Adrenal gland (tissue), 5 donors: Measurements from ENCODE around the gene ACOT11.

Experiments used
- POLR2A ChIP-seq, 2 donors: fragments of 450-650 bp; IDR thresholded peaks; one replicate each; pipeline ENCODE4 v1.6.1; 2017; ENCODE audit warnings: antibody characterized with exemption in 2 of 2, mild to moderate bottlenecking in 2 of 2, moderate library complexity in 1 of 2
- TF ChIP-seq, protein P1 (sequence below), 6 experiments: fragments of 450-650 bp in 4 of 6; fragments of 200-600 bp in 2 of 6; sonication (generic) in 1 of 6; IDR thresholded peaks; 1 replicate in 5 of 6; 2 replicates in 1 of 6; pipeline versions ENCODE4 v1.5.1 to v1.8.0; 2016 to 2021; ENCODE audit warnings: antibody characterized with exemption in 6 of 6, mild to moderate bottlenecking in 2 of 6, moderate library complexity in 1 of 6
- donor health status: DM: no; HTN: no; CAD: no.

DNA sequence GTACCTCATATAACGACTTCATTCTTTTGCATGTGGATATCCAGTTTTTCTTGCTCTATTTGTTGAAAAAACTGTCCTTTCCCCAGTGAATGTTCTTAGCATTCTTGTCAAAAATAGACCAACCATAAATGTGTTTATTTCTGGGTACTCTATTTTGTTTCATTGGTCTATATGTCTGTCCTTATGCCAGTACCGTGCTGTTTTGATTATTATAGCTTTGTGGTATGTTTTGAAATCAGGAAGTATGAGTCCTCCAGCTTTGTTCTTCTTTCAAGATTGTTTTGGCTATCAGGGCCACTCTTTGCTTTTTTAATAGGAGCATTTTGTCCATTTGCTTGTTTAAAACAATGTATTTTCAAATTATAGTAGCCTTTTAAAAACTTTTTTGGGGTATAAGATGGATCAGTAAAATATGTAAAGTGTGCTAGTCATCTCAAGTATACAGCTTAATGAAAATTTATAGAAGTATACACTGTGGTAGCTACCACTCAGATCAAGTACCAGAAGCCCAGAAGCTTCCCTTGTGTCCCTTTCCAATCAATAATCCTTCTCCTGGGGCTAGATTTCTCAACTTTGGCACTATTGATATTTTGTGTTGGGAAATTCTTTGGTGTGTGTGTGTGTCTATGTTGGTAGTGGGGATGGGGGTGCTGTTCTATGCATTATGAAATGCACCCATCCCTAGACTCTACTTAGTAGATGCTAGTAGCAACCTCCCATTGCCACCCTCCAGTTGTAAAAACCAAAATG is 110.3 kb downstream of the ACOT11 start:
- TF ChIP-seq, protein P1, sequence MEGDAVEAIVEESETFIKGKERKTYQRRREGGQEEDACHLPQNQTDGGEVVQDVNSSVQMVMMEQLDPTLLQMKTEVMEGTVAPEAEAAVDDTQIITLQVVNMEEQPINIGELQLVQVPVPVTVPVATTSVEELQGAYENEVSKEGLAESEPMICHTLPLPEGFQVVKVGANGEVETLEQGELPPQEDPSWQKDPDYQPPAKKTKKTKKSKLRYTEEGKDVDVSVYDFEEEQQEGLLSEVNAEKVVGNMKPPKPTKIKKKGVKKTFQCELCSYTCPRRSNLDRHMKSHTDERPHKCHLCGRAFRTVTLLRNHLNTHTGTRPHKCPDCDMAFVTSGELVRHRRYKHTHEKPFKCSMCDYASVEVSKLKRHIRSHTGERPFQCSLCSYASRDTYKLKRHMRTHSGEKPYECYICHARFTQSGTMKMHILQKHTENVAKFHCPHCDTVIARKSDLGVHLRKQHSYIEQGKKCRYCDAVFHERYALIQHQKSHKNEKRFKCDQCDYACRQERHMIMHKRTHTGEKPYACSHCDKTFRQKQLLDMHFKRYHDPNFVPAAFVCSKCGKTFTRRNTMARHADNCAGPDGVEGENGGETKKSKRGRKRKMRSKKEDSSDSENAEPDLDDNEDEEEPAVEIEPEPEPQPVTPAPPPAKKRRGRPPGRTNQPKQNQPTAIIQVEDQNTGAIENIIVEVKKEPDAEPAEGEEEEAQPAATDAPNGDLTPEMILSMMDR (IDR thresholded peaks at IDR 0.05) = no peak
- TF ChIP-seq POLR2A (IDR thresholded peaks at IDR 0.05) = no peak
